IMR-90 (cell line): ENCODE measurements around the gene BBS12. TPM values are rescaled to one million over a fixed set of nuclear protein-coding genes. Genes with fewer than 3 reads are reported as not detected.

Source experiments
- ATAC-seq: fragments of 200-7000 bp; cut with Tn5 transposase; 2 replicates; pipeline ENCODE4 v1.9.1; 2020; ENCODE audit warnings: low read depth, mild to moderate bottlenecking, moderate library complexity
- BruUV-seq: library from RNA; stranded (reverse); fragments of 400-500 nt; replicated peaks from 2 replicates; lab custom pipeline; 2021; lab: Mats Ljungman, UMichigan
- CTCF ChIA-PET: fragments of 300-600 bp; formaldehyde crosslinking; extraction: SDS; loops from one replicate; lab custom pipeline; 2021; ENCODE audit warnings: antibody characterized with exemption; lab: Yijun Ruan, JAX
- POLR2A ChIA-PET: fragments of 300-600 bp; sonication (Branson Sonifier 250); formaldehyde crosslinking; loops from one replicate; lab custom pipeline; 2022; ENCODE audit warnings: antibody characterized with exemption; ENCODE audit not compliant: unreplicated experiment; lab: Charles Lee
- DNase-seq: peaks from one replicate; pipeline ENCODE4 v3.0.0; 2013
- H2AFZ ChIP-seq: replicated peaks from 2 replicates; pipeline ENCODE3; 2013; ENCODE audit warnings: low read length, mild to moderate bottlenecking; ENCODE audit not compliant: poor library complexity
- H2AK5ac ChIP-seq: 2 replicates; pipeline ENCODE4 v1.6.1; 2013; ENCODE audit warnings: low read depth, low read length, inconsistent platforms
- H2AK9ac ChIP-seq: replicated peaks from 2 replicates; pipeline ENCODE3; 2013; ENCODE audit warnings: mild to moderate bottlenecking, low read depth, low read length, moderate library complexity; ENCODE audit not compliant: poor library complexity
- H2BK120ac ChIP-seq: 2 replicates; pipeline ENCODE4 v1.6.1; 2013; ENCODE audit warnings: low read depth, low read length, inconsistent platforms
- H2BK15ac ChIP-seq: 3 replicates; pipeline ENCODE4 v1.6.1; 2013; ENCODE audit warnings: low read depth, low read length, inconsistent platforms
- H2BK20ac ChIP-seq: 2 replicates; pipeline ENCODE4 v1.6.1; 2013; ENCODE audit warnings: low read depth, mild to moderate bottlenecking, inconsistent platforms, low read length, moderate library complexity
- H2BK5ac ChIP-seq: 2 replicates; pipeline ENCODE4 v1.6.1; 2013; ENCODE audit warnings: mild to moderate bottlenecking, low read depth, low read length, inconsistent platforms; ENCODE audit not compliant: poor library complexity, severe bottlenecking
- H3K14ac ChIP-seq: replicated peaks from 2 replicates; pipeline ENCODE4 v1.6.1; 2013; ENCODE audit warnings: low read depth, low read length, inconsistent platforms
- H3K18ac ChIP-seq: 2 replicates; pipeline ENCODE4 v1.6.1; 2013; ENCODE audit warnings: low read depth, low read length, control low read depth
- H3K23ac ChIP-seq: 2 replicates; pipeline ENCODE4 v1.6.1; 2013; ENCODE audit warnings: low read depth, low read length, inconsistent platforms
- H3K27ac ChIP-seq: 2 replicates; pipeline ENCODE4 v1.5.1; 2013; ENCODE audit warnings: mild to moderate bottlenecking, control low read depth, low read length; ENCODE audit not compliant: insufficient read depth
- H3K27me3 ChIP-seq: 2 replicates; pipeline ENCODE4 v1.6.1; 2013; ENCODE audit warnings: low read length; ENCODE audit not compliant: control insufficient read depth, insufficient read depth
- H3K36me3 ChIP-seq: 2 replicates; pipeline ENCODE4 v1.6.1; 2013; ENCODE audit warnings: low read length, mixed read lengths; ENCODE audit not compliant: control insufficient read depth, insufficient read depth
- H3K4ac ChIP-seq: 2 replicates; pipeline ENCODE4 v1.6.1; 2013; ENCODE audit warnings: low read depth, low read length, inconsistent platforms
- H3K4me1 ChIP-seq: 2 replicates; pipeline ENCODE4 v1.6.1; 2013; ENCODE audit warnings: low read length, mixed read lengths; ENCODE audit not compliant: control insufficient read depth, insufficient read depth
- H3K4me2 ChIP-seq: 2 replicates; pipeline ENCODE4 v1.6.1; 2013; ENCODE audit warnings: low read depth, mild to moderate bottlenecking, control low read depth, low read length, moderate library complexity
- H3K4me3 ChIP-seq: 2 replicates; pipeline ENCODE4 v1.5.1; 2013; ENCODE audit warnings: low read depth, mild to moderate bottlenecking, control low read depth, low read length, moderate library complexity; ENCODE audit not compliant: insufficient read depth
- H3K56ac ChIP-seq: 2 replicates; pipeline ENCODE4 v1.6.1; 2013; ENCODE audit warnings: low read length, inconsistent platforms; ENCODE audit not compliant: insufficient read depth; ENCODE audit errors: extremely low read depth
- H3K79me1 ChIP-seq, 2 experiments: 2 replicates each; pipeline ENCODE4 v1.6.1; 2013; ENCODE audit warnings: low read length in 2 of 2, inconsistent platforms in 1 of 2, low read depth in 1 of 2
- H3K9ac ChIP-seq: 2 replicates; pipeline ENCODE4 v1.6.1; 2013; ENCODE audit warnings: low read depth, low read length, control low read depth
- H3K9me1 ChIP-seq: 2 replicates; pipeline ENCODE4 v1.6.1; 2013; ENCODE audit warnings: low read length, inconsistent platforms; ENCODE audit not compliant: insufficient read depth
- H3K9me3 ChIP-seq: 2 replicates; pipeline ENCODE4 v1.6.1; 2013; ENCODE audit warnings: low read length; ENCODE audit not compliant: control insufficient read depth, insufficient read depth
- H4K20me1 ChIP-seq: 2 replicates; pipeline ENCODE4 v1.6.1; 2013; ENCODE audit warnings: low read length, inconsistent platforms; ENCODE audit not compliant: insufficient read depth
- H4K5ac ChIP-seq: 2 replicates; pipeline ENCODE4 v1.6.1; 2013; ENCODE audit warnings: mild to moderate bottlenecking, low read depth, low read length, control low read depth
- H4K8ac ChIP-seq, 2 experiments: 2 replicates each; pipeline ENCODE4 v1.6.1; 2013; ENCODE audit warnings: low read depth in 2 of 2, low read length in 2 of 2, control low read depth in 1 of 2, inconsistent platforms in 1 of 2
- H4K91ac ChIP-seq: 2 replicates; pipeline ENCODE4 v1.6.1; 2013; ENCODE audit warnings: low read depth, low read length, inconsistent platforms; ENCODE audit not compliant: insufficient read depth
- BHLHE40 ChIP-seq: fragments of 150-350 bp; IDR thresholded peaks from 2 replicates; pipeline ENCODE4 v1.6.1; 2016; ENCODE audit warnings: mild to moderate bottlenecking, low read depth, low read length
- CEBPB ChIP-seq: IDR thresholded peaks from 2 replicates; pipeline ENCODE4 v1.6.1; 2012; ENCODE audit warnings: low read depth, low read length, improper control_type of control experiment
- FOS ChIP-seq: fragments of 150-350 bp; IDR thresholded peaks from 2 replicates; pipeline ENCODE4 v1.6.1; 2016; ENCODE audit warnings: low read depth, low read length
- MAZ ChIP-seq: IDR thresholded peaks from 2 replicates; pipeline ENCODE4 v1.6.1; 2012; ENCODE audit warnings: low read depth, mild to moderate bottlenecking, low read length, improper control_type of control experiment, moderate library complexity, borderline replicate concordance
- MXI1 ChIP-seq: IDR thresholded peaks from 2 replicates; pipeline ENCODE4 v1.6.1; 2012; ENCODE audit warnings: low read depth, mild to moderate bottlenecking, low read length, moderate library complexity, borderline replicate concordance
- NFE2L2 ChIP-seq: fragments of 150-350 bp; IDR thresholded peaks from 2 replicates; pipeline ENCODE4 v1.6.1; 2016; ENCODE audit warnings: low read depth, mild to moderate bottlenecking, low read length
- RAD21 ChIP-seq: IDR thresholded peaks from 2 replicates; pipeline ENCODE4 v1.6.1; 2012; ENCODE audit warnings: low read length, improper control_type of control experiment
- RCOR1 ChIP-seq: IDR thresholded peaks from 2 replicates; pipeline ENCODE4 v1.6.1; 2012; ENCODE audit warnings: mild to moderate bottlenecking, low read length, improper control_type of control experiment; ENCODE audit not compliant: insufficient replicate concordance
- SMC3 ChIP-seq: fragments of 150-350 bp; IDR thresholded peaks from 2 replicates; pipeline ENCODE4 v1.6.1; 2016; ENCODE audit warnings: low read depth, mild to moderate bottlenecking, antibody characterized with exemption, low read length, moderate library complexity
- USF2 ChIP-seq: fragments of 150-350 bp; IDR thresholded peaks from 2 replicates; pipeline ENCODE4 v1.6.1; 2017; ENCODE audit warnings: mild to moderate bottlenecking, antibody characterized with exemption, low read length, low read depth
- WGBS, 2 experiments: methylation state at CpG; one replicate each; pipeline versions ENCODE4 v1.1.5 to v1.1.7; 2013; ENCODE audit warnings: missing lambda C conversion rate in 2 of 2; ENCODE audit not compliant: insufficient read length in 1 of 2; ENCODE audit errors: extremely low coverage in 2 of 2; 5-methylcytosine and 5-hydroxymethylcytosine counted together
- dilution Hi-C: fragments of 300-500 bp; cut with HindIII; formaldehyde crosslinking; loops from one replicate; pipeline ENCODE4 v1.14.3; 2018; ENCODE audit warnings: low sequenced_read_pairs; ENCODE audit not compliant: unreplicated experiment
- in situ Hi-C: fragments of 300-500 bp; cut with MboI; formaldehyde crosslinking; loops from 3 replicates; pipeline ENCODE4 v1.14.3; 2019; ENCODE audit warnings: low sequenced_read_pairs, inconsistent platforms, mixed read lengths
- intact Hi-C: fragments of 100-400 bp; cut with micrococcal nuclease; formaldehyde crosslinking; loops from 2 replicates; pipeline ENCODE4 v1.10.0; 2022
- polyA plus RNA-seq, 3 experiments: library from polyadenylated mRNA; depleted of rRNA; stranded (reverse); fragments of >200 nt; gene quantifications; 2 replicates each; pipeline ENCODE4 v1.2.3, GENCODE V29; 2012; ENCODE audit warnings: low replicate concordance in 1 of 3
- total RNA-seq: library from RNA; depleted of rRNA; stranded (reverse); fragments of >200 nt; gene quantifications from 2 replicates; pipeline ENCODE4 v1.2.3, GENCODE V29; 2012
- TF ChIP-seq, protein P1 (sequence below): conservative IDR thresholded peaks from 2 replicates; pipeline ENCODE4 v1.5.1; 2012; ENCODE audit warnings: mild to moderate bottlenecking, low read depth, low read length, improper control_type of control experiment

The BBS12 gene
- total and polyA plus RNA-seq, 2 of the 4 experiments (the other 2 are of a cell fraction): 1.1 to 5.9 TPM

DNA sequence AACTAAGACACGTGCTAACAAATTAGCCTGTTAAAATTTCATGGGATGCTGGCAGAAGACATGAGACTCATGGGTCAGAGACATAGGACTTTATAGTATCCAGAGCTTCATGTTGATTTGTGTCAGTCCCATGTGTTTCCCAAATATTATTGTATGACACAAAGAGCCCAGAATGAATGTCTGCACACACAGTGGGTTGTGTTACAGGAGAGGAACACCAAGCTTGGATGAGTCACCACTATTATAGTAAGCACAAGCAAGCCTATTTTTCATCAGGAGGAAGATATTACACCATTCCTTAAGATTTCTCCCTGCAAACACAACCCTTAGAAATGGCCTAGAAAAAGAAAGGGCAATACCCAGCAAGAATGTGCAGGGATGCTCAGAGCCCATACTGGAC, 15.4 kb downstream of the BBS12 start:
- Histone ChIP-seq H2AK9ac (no peak overlapping the region), H2BK20ac (no peak overlapping the region), H3K4me3 (no peak overlapping the region), H2BK15ac (no peak overlapping the region), H2BK120ac (no peak overlapping the region), H2AFZ (no peak overlapping the region), H3K9ac (no peak overlapping the region), H3K9me1 (peaks cover 2% of the 10 kb centered on the region; the same call in 1 of the 2 replicates), H2AK5ac (no peak overlapping the region), H3K9me3 (no peaks in the 10 kb centered on the region), H3K14ac (no peak overlapping the region), H3K18ac (no peak overlapping the region), H2BK5ac (no peak overlapping the region), H4K20me1 (no peaks in the 10 kb centered on the region), H3K56ac (no peak overlapping the region), H3K4me2 (no peak overlapping the region), H4K8ac (no peak overlapping the region), H3K27ac (no peak overlapping the region), H3K23ac (no peak overlapping the region), H3K4me1 (peaks cover 3% of the 10 kb centered on the region; the same call in 1 of the 2 replicates), H3K27me3 (no peaks in the 10 kb centered on the region), H4K5ac (no peak overlapping the region), H3K79me1 (no peaks in the 10 kb centered on the region), H3K36me3 (no peaks in the 10 kb centered on the region), H3K4ac (no peak overlapping the region), H4K91ac (no peak overlapping the region)
- dilution Hi-C loops: no loop called here
- BruUV-seq: no TSS peak
- intact Hi-C loops: no loop called here
- peak; percentile 55; the same call in 1 of the 2 replicates for TF ChIP-seq BHLHE40
- peak; percentile 67 for TF ChIP-seq CEBPB
- TF ChIP-seq NFE2L2: no peak
- TF ChIP-seq, protein P1, sequence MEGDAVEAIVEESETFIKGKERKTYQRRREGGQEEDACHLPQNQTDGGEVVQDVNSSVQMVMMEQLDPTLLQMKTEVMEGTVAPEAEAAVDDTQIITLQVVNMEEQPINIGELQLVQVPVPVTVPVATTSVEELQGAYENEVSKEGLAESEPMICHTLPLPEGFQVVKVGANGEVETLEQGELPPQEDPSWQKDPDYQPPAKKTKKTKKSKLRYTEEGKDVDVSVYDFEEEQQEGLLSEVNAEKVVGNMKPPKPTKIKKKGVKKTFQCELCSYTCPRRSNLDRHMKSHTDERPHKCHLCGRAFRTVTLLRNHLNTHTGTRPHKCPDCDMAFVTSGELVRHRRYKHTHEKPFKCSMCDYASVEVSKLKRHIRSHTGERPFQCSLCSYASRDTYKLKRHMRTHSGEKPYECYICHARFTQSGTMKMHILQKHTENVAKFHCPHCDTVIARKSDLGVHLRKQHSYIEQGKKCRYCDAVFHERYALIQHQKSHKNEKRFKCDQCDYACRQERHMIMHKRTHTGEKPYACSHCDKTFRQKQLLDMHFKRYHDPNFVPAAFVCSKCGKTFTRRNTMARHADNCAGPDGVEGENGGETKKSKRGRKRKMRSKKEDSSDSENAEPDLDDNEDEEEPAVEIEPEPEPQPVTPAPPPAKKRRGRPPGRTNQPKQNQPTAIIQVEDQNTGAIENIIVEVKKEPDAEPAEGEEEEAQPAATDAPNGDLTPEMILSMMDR: no peak
- TF ChIP-seq RAD21: no peak
- TF ChIP-seq SMC3: no peak
- no peak for TF ChIP-seq USF2
- peak; percentile 57; the same call in 1 of the 2 replicates for TF ChIP-seq MXI1
- no peak for TF ChIP-seq RCOR1
- peak; percentile 90 for TF ChIP-seq FOS
- no peak for TF ChIP-seq MAZ
- ATAC-seq: peak; percentile 90
- peak; percentile 91 for DNase-seq
- ChIA-PET POLR2A (no interaction called here), CTCF (interaction anchor here (0.5 to 1.1 kb wide), 3 partner anchors 16 to 166 kb away, joined by 3 to 4 read pairs (median 3); partner anchors contain the start of gene BBS12)
- no CpG with 5 or more reads among the region's 1 CpG for WGBS, 2 experiments
- in situ Hi-C loops: no loop called here
